Smooth muscle cell (in vitro differentiated cells): ENCODE measurements around the gene ACADSB. TPM values are rescaled to one million over a fixed set of nuclear protein-coding genes. Genes with fewer than 3 reads are reported as not detected.

Experiments used
- DNase-seq: peaks from one replicate; lab custom pipeline; 2025; ENCODE audit not compliant: unreplicated experiment; lab: John Stamatoyannopoulos, UW
- H2AFZ ChIP-seq: fragments of 200-600 bp; sonication (generic); 2 replicates; pipeline ENCODE4 v1.6.0; 2016; ENCODE audit warnings: antibody characterized with exemption, low read depth, mild to moderate bottlenecking
- H3F3A ChIP-seq: fragments of 200-600 bp; sonication (generic); 2 replicates; pipeline ENCODE4 v1.6.0; 2017; ENCODE audit warnings: antibody characterized with exemption, low read depth
- H3K27ac ChIP-seq: fragments of 200-600 bp; sonication (generic); 2 replicates; pipeline ENCODE4 v1.5.1; 2016; ENCODE audit warnings: low read depth, mild to moderate bottlenecking
- H3K27me3 ChIP-seq: fragments of 200-600 bp; sonication (generic); 2 replicates; pipeline ENCODE4 v1.6.1; 2016; ENCODE audit warnings: low read depth, mild to moderate bottlenecking
- H3K36me3 ChIP-seq: fragments of 200-600 bp; sonication (generic); 2 replicates; pipeline ENCODE4 v1.5.1; 2016; ENCODE audit warnings: low read depth
- H3K4me1 ChIP-seq: fragments of 200-600 bp; sonication (generic); 2 replicates; pipeline ENCODE4 v1.5.1; 2016; ENCODE audit warnings: low read depth
- H3K4me2 ChIP-seq: fragments of 200-600 bp; sonication (generic); 2 replicates; pipeline ENCODE4 v1.6.0; 2016; ENCODE audit warnings: mild to moderate bottlenecking
- H3K4me3 ChIP-seq: fragments of 200-600 bp; sonication (generic); 2 replicates; pipeline ENCODE4 v1.5.1; 2016; ENCODE audit warnings: mild to moderate bottlenecking
- H3K79me2 ChIP-seq: fragments of 200-600 bp; sonication (generic); 2 replicates; pipeline ENCODE4 v1.6.0; 2016; ENCODE audit warnings: low read depth, mild to moderate bottlenecking
- H3K9ac ChIP-seq: fragments of 200-600 bp; sonication (generic); 2 replicates; pipeline ENCODE4 v1.6.0; 2016; ENCODE audit warnings: low read depth
- H3K9me3 ChIP-seq: fragments of 200-600 bp; sonication (generic); replicated peaks from 2 replicates; pipeline ENCODE4 v1.5.1; 2016; ENCODE audit warnings: low read depth
- H4K20me1 ChIP-seq: fragments of 200-600 bp; sonication (generic); 2 replicates; pipeline ENCODE4 v1.6.0; 2016; ENCODE audit warnings: low read depth
- WGBS: methylation state at CpG from one replicate; pipeline ENCODE4 v1.1.7; 2016; ENCODE audit warnings: low lambda C conversion rate; 5-methylcytosine and 5-hydroxymethylcytosine counted together
- polyA plus RNA-seq: library from polyadenylated mRNA; unstranded; fragments of >200 nt; fragmentation: Nextera tagmentation; extraction: Ambion mirVana; gene quantifications from 2 replicates; pipeline ENCODE4 v1.2.1, GENCODE V29; 2016
- total RNA-seq: library from RNA; depleted of rRNA; stranded (reverse); fragments of >200 nt; gene quantifications from 2 replicates; pipeline ENCODE4 v1.2.3, GENCODE V29; 2014
- TF ChIP-seq, protein P1 (sequence below): fragments of 200-600 bp; sonication (generic); IDR thresholded peaks from 2 replicates; pipeline ENCODE4 v1.5.1; 2017; ENCODE audit warnings: borderline replicate concordance, mild to moderate bottlenecking, antibody characterized with exemption; ENCODE audit not compliant: insufficient read depth, poor library complexity, severe bottlenecking

Gene ACADSB
- total and polyA plus RNA-seq, 2 experiments from 2014 or later: 2.9 to 3.2 TPM

DNA sequence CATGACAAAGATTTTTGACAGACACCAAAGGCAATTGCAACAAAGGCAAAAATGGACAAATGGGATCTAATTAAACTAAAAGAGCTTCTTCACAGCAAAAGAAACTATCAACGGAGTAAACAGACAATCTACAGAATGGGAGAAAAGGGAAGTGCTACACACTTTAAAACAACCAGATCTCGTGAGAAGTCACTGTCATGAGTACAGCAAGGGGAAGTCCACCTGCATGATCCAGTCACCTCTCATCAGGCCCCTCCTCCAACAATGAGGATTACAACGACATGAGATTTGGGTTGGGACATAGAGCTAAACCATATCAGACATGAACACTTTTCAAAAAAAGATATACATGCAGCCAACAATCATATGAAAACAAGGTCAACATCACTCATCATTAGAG is 40.1 kb upstream of the ACADSB start:
- H4K20me1 ChIP-seq: no peaks in the 10 kb centered on the region
- H3K36me3 ChIP-seq: no peaks in the 10 kb centered on the region
- no peaks in the 10 kb centered on the region for H3K4me1 ChIP-seq
- TF ChIP-seq, protein P1, sequence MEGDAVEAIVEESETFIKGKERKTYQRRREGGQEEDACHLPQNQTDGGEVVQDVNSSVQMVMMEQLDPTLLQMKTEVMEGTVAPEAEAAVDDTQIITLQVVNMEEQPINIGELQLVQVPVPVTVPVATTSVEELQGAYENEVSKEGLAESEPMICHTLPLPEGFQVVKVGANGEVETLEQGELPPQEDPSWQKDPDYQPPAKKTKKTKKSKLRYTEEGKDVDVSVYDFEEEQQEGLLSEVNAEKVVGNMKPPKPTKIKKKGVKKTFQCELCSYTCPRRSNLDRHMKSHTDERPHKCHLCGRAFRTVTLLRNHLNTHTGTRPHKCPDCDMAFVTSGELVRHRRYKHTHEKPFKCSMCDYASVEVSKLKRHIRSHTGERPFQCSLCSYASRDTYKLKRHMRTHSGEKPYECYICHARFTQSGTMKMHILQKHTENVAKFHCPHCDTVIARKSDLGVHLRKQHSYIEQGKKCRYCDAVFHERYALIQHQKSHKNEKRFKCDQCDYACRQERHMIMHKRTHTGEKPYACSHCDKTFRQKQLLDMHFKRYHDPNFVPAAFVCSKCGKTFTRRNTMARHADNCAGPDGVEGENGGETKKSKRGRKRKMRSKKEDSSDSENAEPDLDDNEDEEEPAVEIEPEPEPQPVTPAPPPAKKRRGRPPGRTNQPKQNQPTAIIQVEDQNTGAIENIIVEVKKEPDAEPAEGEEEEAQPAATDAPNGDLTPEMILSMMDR: no peak
- DNase-seq: no peak
- no peaks in the 10 kb centered on the region for H3K27me3 ChIP-seq
- H3K4me2 ChIP-seq: no peak overlapping the region
- H3K79me2 ChIP-seq: no peaks in the 10 kb centered on the region
- H3K9ac ChIP-seq: no peak overlapping the region
- no peak overlapping the region for H3K27ac ChIP-seq
- H3K9me3 ChIP-seq: peaks cover 3% of the 10 kb centered on the region
- no peak overlapping the region for H3K4me3 ChIP-seq
- 84% methylated on average over 3 of the region's 3 CpGs for WGBS
- no peaks in the 10 kb centered on the region for H3F3A ChIP-seq
- no peak overlapping the region for H2AFZ ChIP-seq

DNA sequence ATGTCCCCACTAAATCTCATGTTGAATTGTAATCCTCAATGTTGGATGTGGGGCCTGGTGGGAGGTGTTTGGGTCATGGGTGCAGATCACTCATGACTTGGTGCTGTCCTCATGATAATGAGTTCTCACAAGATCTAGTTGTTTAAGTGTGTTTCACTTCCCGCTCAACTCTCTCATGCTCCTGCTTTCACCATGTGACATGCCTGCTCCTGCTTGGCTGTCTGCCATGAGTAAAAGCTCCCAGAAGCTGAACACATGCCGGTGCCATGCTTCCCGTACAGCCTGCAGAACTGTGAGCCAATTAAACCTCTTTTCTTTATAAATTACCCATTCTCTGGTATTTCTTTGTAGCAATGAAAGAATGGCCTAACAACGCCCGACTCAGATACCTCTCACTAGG is 34.8 kb upstream of the ACADSB start:
- Histone ChIP-seq H3K9me3 (no peaks in the 10 kb centered on the region), H3K4me2 (no peak overlapping the region), H3K9ac (no peak overlapping the region), H3K4me1 (no peaks in the 10 kb centered on the region), H3K4me3 (no peak overlapping the region), H3K36me3 (no peaks in the 10 kb centered on the region), H3K27ac (no peak overlapping the region), H3K27me3 (no peaks in the 10 kb centered on the region), H3F3A (no peaks in the 10 kb centered on the region), H4K20me1 (no peaks in the 10 kb centered on the region), H2AFZ (no peak overlapping the region), H3K79me2 (no peaks in the 10 kb centered on the region)
- no peak for DNase-seq
- 80% methylated on average over 5 of the region's 5 CpGs for WGBS
- TF ChIP-seq, protein P1: no peak

DNA sequence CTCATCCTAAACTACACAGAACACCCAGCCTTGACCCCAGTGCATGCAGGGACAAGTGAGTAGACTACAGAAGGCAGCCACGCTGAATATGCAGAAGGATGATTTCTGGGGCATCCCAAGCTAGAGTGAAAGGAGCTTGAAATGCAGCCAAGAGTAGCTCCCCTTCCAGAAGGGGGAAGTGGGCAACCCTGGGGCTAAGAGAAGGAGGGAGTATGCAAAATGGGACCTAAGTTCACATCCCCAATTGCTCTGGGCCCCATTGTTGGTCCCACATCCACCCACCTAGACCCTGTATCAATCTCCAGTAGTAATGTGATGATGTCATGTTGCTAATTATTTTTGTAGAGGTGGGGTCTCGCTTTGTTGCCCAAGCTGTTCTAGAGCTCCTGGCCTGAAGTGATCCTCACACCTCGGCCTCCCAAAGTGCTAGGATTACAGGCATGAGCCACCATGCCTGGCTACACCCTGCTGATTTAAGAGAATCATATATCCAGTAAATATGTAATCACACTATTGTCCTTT is 34.2 kb upstream of the ACADSB start:
- Histone ChIP-seq H3K4me3 (no peak overlapping the region), H3K36me3 (no peaks in the 10 kb centered on the region), H3F3A (no peaks in the 10 kb centered on the region), H3K27ac (no peak overlapping the region), H3K9ac (no peak overlapping the region), H2AFZ (no peak overlapping the region), H3K27me3 (no peaks in the 10 kb centered on the region), H3K4me1 (no peaks in the 10 kb centered on the region), H4K20me1 (no peaks in the 10 kb centered on the region), H3K79me2 (no peaks in the 10 kb centered on the region), H3K9me3 (no peaks in the 10 kb centered on the region), H3K4me2 (no peak overlapping the region)
- WGBS: 84% methylated on average over 3 of the region's 3 CpGs
- TF ChIP-seq, protein P1: no peak
- no peak for DNase-seq
